ENCODE data around the gene ENO1.

- TF ChIP-seq TAF1 (IDR thresholded peaks at IDR 0.05; ENCODE audit: low read depth, low read length) = no peak
- TF ChIP-seq POLR2A (IDR thresholded peaks at IDR 0.05; ENCODE audit: low read depth, low read length) = no peak
- no peak for TF ChIP-seq SPI1 (IDR thresholded peaks at IDR 0.05; ENCODE audit: low read depth, low read length)
Observed at GRCh38 chr1:8925960-8926359, 47.5 kb upstream of the ENO1 start.
